HG03442 (cell line): ENCODE results near the gene PRKCZ.

Experiments
- ATAC-seq: cut with Tn5 transposase; IDR thresholded peaks from one replicate; pipeline ENCODE4 v1.9.1; 2021; ENCODE audit warnings: mild to moderate bottlenecking, moderate library complexity; ENCODE audit not compliant: unreplicated experiment

Gene PRKCZ

GRCh38 chr1:2098839-2099785, 48.9 kb downstream of the PRKCZ start:
- ATAC-seq = no peak

GRCh38 chr1:2099886-2100779, 49.9 kb downstream of the PRKCZ start:
- ATAC-seq = no peak

- no peak for ATAC-seq
Observed at GRCh38 chr1:2100780-2101108, 50.5 kb downstream of the PRKCZ start.

- no peak for ATAC-seq
Observed at GRCh38 chr1:2101531-2101930, 51.3 kb downstream of the PRKCZ start.

- ATAC-seq = no peak
Observed at GRCh38 chr1:2101946-2102345, 51.7 kb downstream of the PRKCZ start.

- ATAC-seq = no peak
Observed at GRCh38 chr1:2102753-2103152, 52.5 kb downstream of the PRKCZ start.

GRCh38 chr1:2103266-2103900, 53.2 kb downstream of the PRKCZ start:
- ATAC-seq = no peak

- no peak for ATAC-seq
Observed at GRCh38 chr1:2103901-2104590, 53.8 kb downstream of the PRKCZ start.

GRCh38 chr1:2104621-2105427, 54.6 kb downstream of the PRKCZ start:
- ATAC-seq = no peak

- ATAC-seq = no peak
Observed at GRCh38 chr1:2105781-2106524, 55.7 kb downstream of the PRKCZ start.

GRCh38 chr1:2106659-2107405, 56.6 kb downstream of the PRKCZ start:
- ATAC-seq = no peak

- ATAC-seq = no peak
Observed at GRCh38 chr1:2107586-2108212, 57.5 kb downstream of the PRKCZ start.

- no peak for ATAC-seq
Observed at GRCh38 chr1:2108213-2108876, 58.1 kb downstream of the PRKCZ start.

- no peak for ATAC-seq
Observed at GRCh38 chr1:2108877-2109580, 58.8 kb downstream of the PRKCZ start.

- no peak for ATAC-seq
Observed at GRCh38 chr1:2109581-2110021, 59.4 kb downstream of the PRKCZ start.

GRCh38 chr1:2110191-2110737, 60.1 kb downstream of the PRKCZ start:
- ATAC-seq = no peak
